Uterus (tissue), 4 donors: ENCODE results near the gene OPCML. TPM values are rescaled to one million over a fixed set of nuclear protein-coding genes. Genes with fewer than 3 reads are reported as not detected.

Experiments
- DNase-seq, 2 donors: peaks; one replicate each; pipeline ENCODE4 v3.0.0-alpha.2; 2019 to 2020
- H3K27ac ChIP-seq, 2 donors: fragments of 200-600 bp; sonication (generic); 1 replicate in 1 of 2; 2 replicates in 1 of 2; pipeline ENCODE4 v1.5.1; 2016 to 2018
- H3K27me3 ChIP-seq, 2 donors: fragments of 200-600 bp; sonication (generic); one replicate each; pipeline ENCODE4 v1.5.1; 2018 to 2019; ENCODE audit warnings: control low read depth in 1 of 2
- H3K36me3 ChIP-seq, 2 donors: fragments of 200-600 bp; sonication (generic); one replicate each; pipeline ENCODE4 v1.5.1; 2019; ENCODE audit warnings: control low read depth in 1 of 2
- H3K4me1 ChIP-seq, 2 donors: fragments of 200-600 bp; sonication (generic); one replicate each; pipeline ENCODE4 v1.5.1; 2018 to 2019; ENCODE audit warnings: control low read depth in 1 of 2
- H3K4me3 ChIP-seq, 2 donors: fragments of 200-600 bp; sonication (generic); 1 replicate in 1 of 2; 2 replicates in 1 of 2; pipeline ENCODE4 v1.5.1; 2018 to 2019; ENCODE audit warnings: mild to moderate bottlenecking in 1 of 2
- H3K9me3 ChIP-seq, 2 donors: fragments of 200-600 bp; sonication (generic); one replicate each; pipeline ENCODE4 v1.5.1; 2019; ENCODE audit warnings: control low read depth in 1 of 2
- CTCF ChIP-seq, 4 experiments: fragments of 200-600 bp in 2 of 4; fragments of 450-650 bp in 2 of 4; sonication (generic) in 2 of 4; IDR thresholded peaks; one replicate each; pipeline ENCODE4 v1.5.1; 2016 to 2019; ENCODE audit warnings: antibody characterized with exemption in 4 of 4, mild to moderate bottlenecking in 2 of 4, moderate library complexity in 1 of 4
- POLR2A ChIP-seq, 2 donors: fragments of 450-650 bp; IDR thresholded peaks; one replicate each; pipeline ENCODE4 v1.6.1; 2016; ENCODE audit warnings: antibody characterized with exemption in 2 of 2, mild to moderate bottlenecking in 1 of 2, moderate library complexity in 1 of 2
- intact Hi-C: fragments of 100-400 bp; cut with DNase I; formaldehyde crosslinking; loops from one replicate; pipeline ENCODE4 v1.15.1; 2023; ENCODE audit warnings: low total_unique reads
- total RNA-seq, 4 donors: library from RNA; depleted of rRNA in 3 of 4; stranded (reverse); fragments of >200 nt in 3 of 4; gene quantifications; one replicate each; pipeline versions ENCODE4 v1.1.0 to v1.2.4, GENCODE V29; 2014 to 2023
- donor health status: DM: yes; HTN: yes; CAD: no.

OPCML gene
- total RNA-seq, 4 donors from 2014 or later, result under 0.01 to 3.9 (median 1.7) TPM

GRCh38 chr11:132595711-132596134 lies 936.6 kb downstream of the OPCML start:
- TF ChIP-seq CTCF (IDR thresholded peaks at IDR 0.05), result no peak
- no peak for TF ChIP-seq POLR2A (IDR thresholded peaks at IDR 0.05)
- no peaks in the 10 kb centered on the region for H3K36me3 ChIP-seq
- DNase-seq, result no peak
- no peaks in the 10 kb centered on the region for H3K27me3 ChIP-seq
- H3K9me3 ChIP-seq, result no peaks in the 10 kb centered on the region
- H3K4me3 ChIP-seq, result no peak overlapping the region
- H3K27ac ChIP-seq, result no peak overlapping the region
- intact Hi-C loops, result no loop called here
- H3K4me1 ChIP-seq, result no peaks in the 10 kb centered on the region

GRCh38 chr11:132595246-132595645 lies 937.1 kb downstream of the OPCML start:
- Histone ChIP-seq H3K27me3 (no peaks in the 10 kb centered on the region), H3K9me3 (no peaks in the 10 kb centered on the region), H3K36me3 (no peaks in the 10 kb centered on the region), H3K4me3 (no peak overlapping the region), H3K27ac (no peak overlapping the region), H3K4me1 (no peaks in the 10 kb centered on the region)
- TF ChIP-seq CTCF (IDR thresholded peaks at IDR 0.05) (no peak), POLR2A (IDR thresholded peaks at IDR 0.05) (no peak)
- intact Hi-C loops, result no loop called here
- no peak for DNase-seq

GRCh38 chr11:132590986-132591385 lies 941.3 kb downstream of the OPCML start:
- H3K4me1 ChIP-seq, result no peaks in the 10 kb centered on the region
- H3K27ac ChIP-seq, result no peak overlapping the region
- no peak overlapping the region for H3K4me3 ChIP-seq
- intact Hi-C loops, result no loop called here
- H3K9me3 ChIP-seq, result no peaks in the 10 kb centered on the region
- no peak for TF ChIP-seq POLR2A (IDR thresholded peaks at IDR 0.05)
- no peak for TF ChIP-seq CTCF (IDR thresholded peaks at IDR 0.05)
- DNase-seq, result no peak
- no peaks in the 10 kb centered on the region for H3K27me3 ChIP-seq
- H3K36me3 ChIP-seq, result no peaks in the 10 kb centered on the region

GRCh38 chr11:132590554-132590953 lies 941.7 kb downstream of the OPCML start:
- TF ChIP-seq POLR2A (IDR thresholded peaks at IDR 0.05), result no peak
- no peak for TF ChIP-seq CTCF (IDR thresholded peaks at IDR 0.05)
- intact Hi-C loops, result no loop called here
- Histone ChIP-seq H3K4me3 (no peak overlapping the region), H3K36me3 (no peaks in the 10 kb centered on the region), H3K27ac (no peak overlapping the region), H3K27me3 (no peaks in the 10 kb centered on the region), H3K9me3 (no peaks in the 10 kb centered on the region), H3K4me1 (no peaks in the 10 kb centered on the region)
- no peak for DNase-seq

GRCh38 chr11:132589791-132590190 lies 942.5 kb downstream of the OPCML start:
- intact Hi-C loops, result no loop called here

More at GRCh38 chr11:132589791-132590190, 942.5 kb downstream of the OPCML start:
- Histone ChIP-seq H3K4me1 (no peaks in the 10 kb centered on the region), H3K27me3 (no peaks in the 10 kb centered on the region), H3K36me3 (no peaks in the 10 kb centered on the region), H3K27ac (no peak overlapping the region), H3K9me3 (no peaks in the 10 kb centered on the region), H3K4me3 (no peak overlapping the region)
- TF ChIP-seq POLR2A (IDR thresholded peaks at IDR 0.05) (no peak), CTCF (IDR thresholded peaks at IDR 0.05) (no peak)
- no peak for DNase-seq
